GM19238 (cell line): ENCODE data around the gene DNPEP.
"Not testable (repeated sequence)": the region's sequence is repeated elsewhere in the genome, so short reads cannot be mapped to it uniquely, and the experiment has no call there.

Experiments used
- DNase-seq: peaks from one replicate; pipeline ENCODE4 v3.0.0; 2011; ENCODE audit warnings: low spot score; ENCODE audit not compliant: insufficient read length

Gene DNPEP

GRCh38 chr2:219419331-219420197, 31.9 kb upstream of the DNPEP start:
- no peak for DNase-seq

GRCh38 chr2:219419012-219419324, 31.3 kb upstream of the DNPEP start:
- DNase-seq: no peak

DNA sequence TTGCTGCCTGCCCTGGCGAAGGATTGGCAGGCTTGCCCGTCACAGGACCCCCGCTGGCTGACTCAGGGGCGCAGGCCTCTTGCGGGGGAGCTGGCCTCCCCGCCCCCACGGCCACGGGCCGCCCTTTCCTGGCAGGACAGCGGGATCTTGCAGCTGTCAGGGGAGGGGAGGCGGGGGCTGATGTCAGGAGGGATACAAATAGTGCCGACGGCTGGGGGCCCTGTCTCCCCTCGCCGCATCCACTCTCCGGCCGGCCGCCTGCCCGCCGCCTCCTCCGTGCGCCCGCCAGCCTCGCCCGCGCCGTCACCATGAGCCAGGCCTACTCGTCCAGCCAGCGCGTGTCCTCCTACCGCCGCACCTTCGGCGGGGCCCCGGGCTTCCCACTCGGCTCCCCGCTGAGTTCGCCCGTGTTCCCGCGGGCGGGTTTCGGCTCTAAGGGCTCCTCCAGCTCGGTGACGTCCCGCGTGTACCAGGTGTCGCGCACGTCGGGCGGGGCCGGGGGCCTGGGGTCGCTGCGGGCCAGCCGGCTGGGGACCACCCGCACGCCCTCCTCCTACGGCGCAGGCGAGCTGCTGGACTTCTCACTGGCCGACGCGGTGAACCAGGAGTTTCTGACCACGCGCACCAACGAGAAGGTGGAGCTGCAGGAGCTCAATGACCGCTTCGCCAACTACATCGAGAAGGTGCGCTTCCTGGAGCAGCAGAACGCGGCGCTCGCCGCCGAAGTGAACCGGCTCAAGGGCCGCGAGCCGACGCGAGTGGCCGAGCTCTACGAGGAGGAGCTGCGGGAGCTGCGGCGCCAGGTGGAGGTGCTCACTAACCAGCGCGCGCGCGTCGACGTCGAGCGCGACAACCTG, 30.7 kb upstream of the DNPEP start, which contains the start of gene DES:
TSS of gene DES (plus strand) at position 223 of the 857 bp plus-strand sequence. CDS start at position 309, 86 bp downstream.
- no peak for DNase-seq

GRCh38 chr2:219417374-219417773, 29.7 kb upstream of the DNPEP start:
- no peak for DNase-seq

DNA sequence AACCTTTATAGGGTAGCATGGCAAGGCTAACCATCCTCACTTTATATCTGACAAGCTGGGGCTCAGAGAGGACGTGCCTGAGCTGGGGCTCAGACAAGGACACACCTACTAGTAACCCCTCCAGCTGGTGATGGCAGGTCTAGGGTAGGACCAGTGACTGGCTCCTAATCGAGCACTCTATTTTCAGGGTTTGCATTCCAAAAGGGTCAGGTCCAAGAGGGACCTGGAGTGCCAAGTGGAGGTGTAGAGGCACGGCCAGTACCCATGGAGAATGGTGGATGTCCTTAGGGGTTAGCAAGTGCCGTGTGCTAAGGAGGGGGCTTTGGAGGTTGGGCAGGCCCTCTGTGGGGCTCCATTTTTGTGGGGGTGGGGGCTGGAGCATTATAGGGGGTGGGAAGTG, 29.2 kb upstream of the DNPEP start:
- no peak for DNase-seq

DNA sequence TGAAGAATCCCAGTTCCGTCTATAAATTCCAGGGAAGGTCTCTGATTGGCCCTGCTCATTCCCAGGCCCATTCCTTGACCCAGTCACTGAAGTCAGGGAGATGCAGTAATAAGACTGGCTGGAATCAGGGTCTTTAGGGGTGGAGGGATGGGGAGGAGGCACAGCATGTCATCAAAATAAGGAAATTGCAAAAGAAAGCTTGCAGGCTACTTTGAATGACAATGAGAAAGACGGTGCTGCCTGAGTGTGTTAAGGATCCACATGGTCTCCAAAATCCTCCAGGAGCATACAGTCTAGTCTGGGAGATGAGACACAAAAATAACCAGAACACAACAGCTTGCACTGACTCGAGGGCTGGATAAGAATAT, 28.5 kb upstream of the DNPEP start:
- no peak for DNase-seq

DNA sequence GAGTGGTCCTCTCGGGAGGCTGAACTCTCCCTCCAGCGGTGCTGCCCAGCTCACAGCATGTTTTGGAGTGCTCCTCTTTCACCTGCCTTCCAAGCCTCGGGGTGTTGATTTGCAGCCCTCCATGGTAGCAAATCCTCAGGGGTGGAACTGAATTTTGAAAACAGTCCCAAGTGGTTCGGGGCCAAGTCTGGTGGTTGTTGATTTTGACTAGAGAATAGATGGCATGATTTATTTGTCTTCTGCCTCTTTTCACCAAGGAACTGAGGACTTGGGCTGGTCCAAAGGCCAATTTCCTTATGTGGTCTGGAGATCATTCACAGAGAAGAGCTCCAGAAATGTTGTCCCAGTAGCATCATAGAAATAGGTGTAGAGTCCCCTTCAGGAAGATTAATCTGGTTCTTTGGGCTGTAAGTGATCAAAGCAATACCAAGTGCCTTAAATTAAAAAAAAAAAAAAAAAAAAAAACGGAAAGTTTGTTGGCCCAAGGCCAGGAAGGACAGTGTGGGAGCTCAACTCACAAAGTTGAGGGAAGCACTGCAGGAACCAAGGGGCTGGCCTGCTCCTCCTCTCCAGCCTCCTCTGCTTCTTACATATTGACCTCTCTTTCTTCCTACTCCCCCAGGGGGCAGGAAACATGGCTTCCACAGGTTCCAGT, 28.0 kb upstream of the DNPEP start:
- DNase-seq: no peak

GRCh38 chr2:219414857-219415256, 27.1 kb upstream of the DNPEP start:
- no peak for DNase-seq

GRCh38 chr2:219410390-219410789, 22.7 kb upstream of the DNPEP start:
- DNase-seq: no peak

DNA sequence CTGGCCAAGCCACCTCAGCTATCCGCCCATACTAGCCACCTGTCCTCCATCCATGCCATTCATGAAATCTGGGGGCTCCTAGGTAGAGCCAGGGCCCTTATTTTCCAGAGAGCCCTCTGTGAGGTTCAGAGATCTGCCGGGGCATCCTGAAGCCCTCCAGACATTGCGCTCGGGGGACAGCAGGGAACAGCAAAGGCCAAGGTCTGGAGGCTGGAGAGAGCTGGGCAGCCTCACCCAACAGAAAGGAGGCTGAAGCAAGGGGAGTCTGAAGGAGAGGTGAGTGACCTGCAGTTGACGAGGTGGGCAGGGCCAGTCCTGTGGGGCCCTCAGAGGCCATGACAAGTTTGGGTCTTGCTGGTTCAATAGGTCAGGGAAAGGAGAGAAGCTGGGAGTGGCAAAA, 21.9 kb upstream of the DNPEP start:
- DNase-seq: no peak

- no peak for DNase-seq
These were observed 20.9 kb upstream of the DNPEP start for GRCh38 chr2:219408631-219409030.

DNA sequence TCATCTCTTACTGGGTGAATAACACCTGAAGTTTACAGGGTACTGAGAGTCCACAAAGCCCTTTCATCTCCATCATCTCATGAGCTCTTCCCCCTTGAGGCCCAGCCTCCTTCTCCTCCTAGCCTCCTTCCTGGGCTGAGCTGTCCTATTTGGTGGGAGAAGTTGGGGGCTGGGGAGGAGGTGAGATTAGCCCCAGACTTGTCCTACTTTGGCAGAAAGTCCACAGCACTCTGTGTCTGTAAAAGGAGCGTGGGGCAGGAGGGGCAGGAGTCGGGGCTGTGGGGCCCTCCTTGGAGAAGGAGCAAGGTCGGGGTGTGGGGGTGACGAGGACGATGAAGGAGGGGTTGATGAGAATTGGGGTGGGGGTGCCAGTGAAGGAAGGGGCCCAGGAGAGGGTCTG, 20.5 kb upstream of the DNPEP start:
- no peak for DNase-seq

DNA sequence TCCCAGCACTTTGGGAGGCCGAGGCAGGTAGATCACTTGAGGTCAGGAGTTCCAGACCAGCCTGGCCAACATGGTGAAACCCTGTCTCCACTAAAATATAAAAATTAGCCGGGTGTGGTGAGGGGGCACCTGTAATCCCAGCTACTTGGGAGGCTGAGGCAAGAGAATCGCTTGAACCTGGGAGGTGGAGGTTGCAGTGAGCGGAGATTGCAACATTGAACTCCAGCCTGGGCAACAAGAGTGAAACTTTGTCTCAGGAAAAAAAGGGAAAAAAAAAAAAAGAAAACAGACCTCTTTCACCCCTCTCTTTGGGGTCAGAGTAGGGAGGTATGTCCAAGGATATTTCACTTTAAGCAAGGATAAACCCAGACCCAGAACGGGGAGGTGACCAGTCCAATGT, 19.6 kb upstream of the DNPEP start:
- not testable (repeated sequence) for DNase-seq

DNA sequence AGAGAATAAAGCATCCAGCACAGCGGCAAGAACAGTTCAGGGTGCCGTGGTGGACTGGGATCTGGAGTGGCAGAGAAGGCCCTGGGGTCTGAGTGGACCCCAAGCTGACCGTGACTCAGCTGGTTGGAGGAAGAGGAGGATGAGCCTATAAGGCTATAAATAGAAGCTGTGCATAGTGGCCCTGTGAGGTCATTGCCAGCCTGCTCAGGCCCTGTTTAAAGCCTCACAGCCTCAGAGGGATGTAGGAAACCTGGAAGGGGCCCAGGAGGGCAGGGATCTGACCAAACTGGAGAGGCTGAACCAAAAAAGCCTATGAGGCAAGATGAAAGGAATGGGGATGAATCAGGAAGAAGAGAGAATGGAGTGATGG, 19.1 kb upstream of the DNPEP start:
- no peak for DNase-seq

- no peak for DNase-seq
These were observed 18.5 kb upstream of the DNPEP start for GRCh38 chr2:219405958-219406860.

DNA sequence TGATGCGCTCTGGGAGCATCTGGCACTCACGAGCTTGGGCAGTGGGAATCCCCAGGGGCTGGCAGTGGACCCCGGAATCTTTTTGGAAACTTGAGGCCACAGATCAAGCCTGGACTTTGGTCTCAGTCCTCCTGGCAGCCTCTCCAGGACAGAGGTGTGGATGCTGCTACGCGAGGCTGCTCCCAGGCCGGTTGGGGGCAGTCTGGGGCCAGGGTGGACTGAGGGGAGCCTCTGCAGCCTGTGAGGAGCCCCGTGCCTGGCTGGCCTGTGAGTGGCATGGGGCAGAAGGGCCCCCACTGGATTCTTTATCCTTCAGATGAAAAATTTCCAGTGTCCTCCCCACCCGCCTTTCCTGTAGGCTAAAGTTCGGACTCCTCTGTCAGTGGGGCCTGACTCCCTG, 17.7 kb upstream of the DNPEP start:
- DNase-seq: no peak

- no peak for DNase-seq
These were observed 17.2 kb upstream of the DNPEP start for GRCh38 chr2:219404954-219405353.

DNA sequence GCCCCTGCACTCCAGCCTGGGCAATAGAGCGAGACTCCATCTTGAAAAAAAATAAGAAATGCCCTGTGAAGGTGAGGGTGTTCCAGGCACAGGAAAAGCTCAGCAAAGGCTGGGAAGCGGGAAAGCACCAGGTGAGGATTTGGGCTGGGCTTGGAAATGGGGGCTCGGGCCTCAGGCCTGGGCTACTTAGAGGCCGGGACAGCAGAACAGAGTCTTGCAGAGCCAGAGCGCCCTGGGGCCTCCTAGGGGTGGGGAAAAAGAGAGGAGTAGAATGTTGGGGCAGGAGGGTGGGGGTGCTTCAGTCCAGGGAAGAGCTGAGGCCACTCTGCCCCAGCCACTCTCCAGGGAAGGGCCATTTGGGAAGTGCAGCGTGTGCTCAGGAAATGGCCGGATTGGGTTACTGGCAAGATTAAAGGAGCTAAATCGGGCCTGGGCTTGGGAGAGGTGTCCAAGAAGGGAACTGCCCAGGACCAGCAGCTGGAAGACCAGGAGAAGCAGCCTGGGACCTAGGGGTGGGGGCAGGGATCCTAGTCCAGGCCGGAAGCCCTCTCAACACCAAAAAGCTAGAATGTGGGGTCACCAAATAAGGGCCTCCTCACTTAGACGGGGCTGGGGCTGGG, 16.7 kb upstream of the DNPEP start:
- DNase-seq: no peak

GRCh38 chr2:219403861-219404260, 16.1 kb upstream of the DNPEP start:
- no peak for DNase-seq

DNA sequence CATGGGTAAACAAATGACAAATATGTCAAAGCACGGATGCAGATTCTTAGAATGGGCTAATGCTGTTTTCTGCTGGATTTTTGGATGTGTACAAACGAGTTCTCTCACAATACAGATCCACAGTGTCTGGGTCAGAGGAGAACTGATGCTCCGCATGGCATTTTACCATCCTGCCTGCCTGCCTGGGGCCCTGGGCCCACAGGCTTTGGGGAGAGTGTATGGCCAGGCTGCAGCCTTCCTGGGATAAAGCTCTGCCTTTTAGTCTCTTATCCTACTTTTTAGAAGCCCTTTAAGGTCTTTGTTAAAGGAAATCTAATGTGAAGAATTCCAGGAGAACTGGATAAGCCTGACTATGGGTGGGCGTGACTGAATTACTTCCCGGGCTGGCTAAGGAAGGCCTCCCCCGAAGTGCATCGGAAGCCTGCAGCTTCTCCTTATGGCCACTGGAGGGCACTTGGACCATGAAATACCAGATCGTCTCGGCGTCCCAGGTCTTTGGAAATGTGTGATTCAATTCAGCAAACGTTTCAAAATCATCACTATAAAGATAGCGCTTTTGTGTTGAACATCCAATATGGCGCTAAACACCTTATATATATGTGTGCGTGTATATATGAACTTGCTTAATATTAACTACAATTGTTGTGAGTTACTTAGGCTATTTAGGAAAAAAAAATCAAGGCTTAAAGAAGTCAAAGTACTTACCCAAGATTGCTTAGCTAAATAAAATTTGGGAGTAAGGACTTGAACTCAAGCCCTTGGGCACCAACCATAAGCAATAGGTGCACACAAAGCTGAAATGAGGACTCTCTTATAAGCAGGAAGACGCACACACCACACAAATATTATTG, 15.2 kb upstream of the DNPEP start:
- DNase-seq: peak; percentile 68
